ENCODE measurements around the gene ALG12.

The ALG12 gene

GRCh38 chr22:49936973-49937757 lies 18.9 kb upstream of the ALG12 start:
- Histone ChIP-seq H3K4me2 (peak overlapping the region; percentile 90 to 98 (median 96)), H3K27ac (peak overlapping the region; percentile 43 to 79 (median 70); a peak in 19 of 22 replicates), H3K9ac (peak overlapping the region; percentile 40 to 74 (median 66); a peak in 18 of 22 replicates), H4K20me1 (no peaks in the 10 kb centered on the region), H3K4me1 (peaks cover 52 to 69% (median 64%) of the 10 kb centered on the region in 10 experiments), H3K36me3 (no peaks in the 10 kb centered on the region; a peak in 1 of 22 replicates), H3K27me3 (no peaks in the 10 kb centered on the region), H3K4me3 (peak overlapping the region in 8 of 10 experiments; percentile 42 to 65 (median 54); a peak in 11 of 20 replicates), H3K9me3 (replicated peaks in 1 of 11) (peaks cover 7 to 23% (median 17%) of the 10 kb centered on the region in 11 experiments; a peak in 18 of 22 replicates)
- no peak for TF ChIP-seq Cebpa-rat (IDR thresholded peaks at IDR 0.05)

GRCh38 chr22:49936018-49936972 lies 18.1 kb upstream of the ALG12 start:
- H3K9me3 ChIP-seq (replicated peaks in 1 of 11): peaks cover 7 to 19% (median 13%) of the 10 kb centered on the region in 11 experiments; a peak in 18 of 22 replicates
- H3K36me3 ChIP-seq: no peaks in the 10 kb centered on the region; a peak in 1 of 22 replicates
- H4K20me1 ChIP-seq: peaks cover 0 to 2% (median 0%) of the 10 kb centered on the region in 11 experiments; a peak in 2 of 22 replicates
- TF ChIP-seq Cebpa-rat (IDR thresholded peaks at IDR 0.05): no peak
- H3K4me1 ChIP-seq: peaks cover 60 to 78% (median 72%) of the 10 kb centered on the region in 10 experiments
- H3K27me3 ChIP-seq: no peaks in the 10 kb centered on the region
- H3K9ac ChIP-seq: peak overlapping the region; percentile 40 to 74 (median 66); a peak in 20 of 22 replicates
- H3K27ac ChIP-seq: peak overlapping the region; percentile 43 to 79 (median 70); a peak in 21 of 22 replicates
- peak overlapping the region in 9 of 10 experiments; percentile 42 to 65 (median 54); a peak in 18 of 20 replicates for H3K4me3 ChIP-seq
- H3K4me2 ChIP-seq: peak overlapping the region; percentile 90 to 98 (median 96)

- Histone ChIP-seq H3K36me3 (no peaks in the 10 kb centered on the region), H3K27me3 (no peaks in the 10 kb centered on the region), H3K9me3 (replicated peaks in 1 of 11) (peaks cover 0 to 11% (median 6%) of the 10 kb centered on the region in 11 experiments; a peak in 17 of 22 replicates), H3K27ac (no peak overlapping the region), H3K4me1 (peaks cover 66 to 85% (median 79%) of the 10 kb centered on the region in 10 experiments), H3K4me3 (no peak overlapping the region; a peak in 1 of 20 replicates), H3K4me2 (no peak overlapping the region), H3K9ac (no peak overlapping the region), H4K20me1 (peaks cover 0 to 7% (median 0%) of the 10 kb centered on the region in 11 experiments; a peak in 4 of 22 replicates)
- TF ChIP-seq Cebpa-rat (IDR thresholded peaks at IDR 0.05): no peak
These were observed 17.3 kb upstream of the ALG12 start for GRCh38 chr22:49935561-49935960.

- peaks cover 71 to 91% (median 84%) of the 10 kb centered on the region in 10 experiments for H3K4me1 ChIP-seq
These were observed 16.8 kb upstream of the ALG12 start for GRCh38 chr22:49934891-49935557.

GRCh38 chr22:49934160-49934890 lies 16.1 kb upstream of the ALG12 start:
- H4K20me1 ChIP-seq: peaks cover 0 to 18% (median 0%) of the 10 kb centered on the region in 11 experiments; a peak in 5 of 22 replicates
- TF ChIP-seq Cebpa-rat (IDR thresholded peaks at IDR 0.05): no peak
- H3K4me3 ChIP-seq: peak overlapping the region; percentile 53 to 76 (median 63)
- no peaks in the 10 kb centered on the region for H3K36me3 ChIP-seq
- peak overlapping the region; percentile 70 to 99 (median 88) for H3K27ac ChIP-seq
- H3K27me3 ChIP-seq: no peaks in the 10 kb centered on the region
- H3K4me2 ChIP-seq: peak overlapping the region; percentile 89 to 100 (median 96)
- peak overlapping the region; percentile 67 to 100 (median 80) for H3K9ac ChIP-seq
- peaks cover 76 to 91% (median 87%) of the 10 kb centered on the region in 10 experiments for H3K4me1 ChIP-seq
- H3K9me3 ChIP-seq (replicated peaks in 1 of 11): no peaks in the 10 kb centered on the region

More at GRCh38 chr22:49934891-49935557, 16.8 kb upstream of the ALG12 start:
- H4K20me1 ChIP-seq: peaks cover 0 to 13% (median 0%) of the 10 kb centered on the region in 11 experiments; a peak in 4 of 22 replicates
- no peaks in the 10 kb centered on the region for H3K36me3 ChIP-seq
- peak overlapping the region; percentile 53 to 76 (median 63) for H3K4me3 ChIP-seq
- H3K9me3 ChIP-seq (replicated peaks in 1 of 11): peaks cover 0 to 6% (median under 1%) of the 10 kb centered on the region in 11 experiments; a peak in 5 of 22 replicates
- no peaks in the 10 kb centered on the region for H3K27me3 ChIP-seq
- peak overlapping the region; percentile 89 to 100 (median 96) for H3K4me2 ChIP-seq
- H3K9ac ChIP-seq: peak overlapping the region; percentile 67 to 100 (median 80)
- H3K27ac ChIP-seq: peak overlapping the region; percentile 70 to 99 (median 88)
- no peak for TF ChIP-seq Cebpa-rat (IDR thresholded peaks at IDR 0.05)

GRCh38 chr22:49933236-49934159 lies 15.3 kb upstream of the ALG12 start:
- peak overlapping the region; percentile 53 to 76 (median 63); a peak in 19 of 20 replicates for H3K4me3 ChIP-seq
- H3K27me3 ChIP-seq: no peaks in the 10 kb centered on the region
- H3K36me3 ChIP-seq: no peaks in the 10 kb centered on the region
- peak overlapping the region; percentile 67 to 100 (median 80) for H3K9ac ChIP-seq
- H3K9me3 ChIP-seq (replicated peaks in 1 of 11): no peaks in the 10 kb centered on the region
- peak overlapping the region; percentile 70 to 99 (median 88) for H3K27ac ChIP-seq
- H4K20me1 ChIP-seq: peaks cover 0 to 23% (median 0%) of the 10 kb centered on the region in 11 experiments; a peak in 5 of 22 replicates
- peaks cover 70 to 91% (median 86%) of the 10 kb centered on the region in 10 experiments for H3K4me1 ChIP-seq
- TF ChIP-seq Cebpa-rat (IDR thresholded peaks at IDR 0.05): no peak
- H3K4me2 ChIP-seq: peak overlapping the region; percentile 89 to 100 (median 96)

Measured in BLaER1 treated with 17β-estradiol and CSF1 and Interleukin-3, amounts not matched to agents 10 nM and 100 nM (cell line).